HUES6 (cell line): Measurements from ENCODE around the gene EEF2.
"Not testable (repeated sequence)": the region's sequence is repeated elsewhere in the genome, so short reads cannot be mapped to it uniquely, and the experiment has no call there.

ENCODE experiments used
- H3K27ac ChIP-seq: 2 replicates; pipeline ENCODE4 v1.7.0; 2013; ENCODE audit warnings: low read depth, mild to moderate bottlenecking, low read length, inconsistent platforms
- H3K27me3 ChIP-seq: 2 replicates; pipeline ENCODE4 v1.6.1; 2013; ENCODE audit warnings: low read length; ENCODE audit not compliant: control insufficient read depth, insufficient read depth
- H3K36me3 ChIP-seq: 2 replicates; pipeline ENCODE4 v1.6.1; 2013; ENCODE audit warnings: low read length; ENCODE audit not compliant: control insufficient read depth, insufficient read depth
- H3K4me1 ChIP-seq: 2 replicates; pipeline ENCODE4 v1.6.1; 2013; ENCODE audit warnings: low read length; ENCODE audit not compliant: control insufficient read depth, insufficient read depth
- H3K4me3 ChIP-seq: 2 replicates; pipeline ENCODE4 v1.5.1; 2013; ENCODE audit warnings: low read depth, low read length
- H3K9ac ChIP-seq: one replicate; pipeline ENCODE4 v1.6.1; 2013; ENCODE audit warnings: mild to moderate bottlenecking, low read length
- H3K9me3 ChIP-seq: 2 replicates; pipeline ENCODE4 v1.6.1; 2013; ENCODE audit warnings: low read depth, low read length; ENCODE audit not compliant: control insufficient read depth, insufficient read depth

EEF2 gene

GRCh38 chr19:4013886-4014540 is 28.8 kb upstream of the EEF2 start:
- Histone ChIP-seq H3K27ac (0 out of 2 replicates have a peak overlapping the region, but pooled peaks have one; percentile 8), H3K9ac (peak overlapping the region; percentile 15), H3K4me1 (peaks cover 19% of the 10 kb centered on the region; the same call in 1 of the 2 replicates), H3K4me3 (no peak overlapping the region), H3K9me3 (no peaks in the 10 kb centered on the region), H3K27me3 (no peaks in the 10 kb centered on the region), H3K36me3 (peaks cover 60% of the 10 kb centered on the region)

GRCh38 chr19:4012975-4013634 is 27.8 kb upstream of the EEF2 start:
- no peak overlapping the region for H3K27ac ChIP-seq
- no peaks in the 10 kb centered on the region for H3K27me3 ChIP-seq
- peaks cover 22% of the 10 kb centered on the region for H3K4me1 ChIP-seq
- no peak overlapping the region for H3K4me3 ChIP-seq
- no peaks in the 10 kb centered on the region for H3K9me3 ChIP-seq
- H3K9ac ChIP-seq = no peak overlapping the region
- H3K36me3 ChIP-seq = peaks cover 55% of the 10 kb centered on the region

- Histone ChIP-seq H3K4me1 (peaks cover 22% of the 10 kb centered on the region), H3K4me3 (no peak overlapping the region), H3K36me3 (peaks cover 50% of the 10 kb centered on the region), H3K9me3 (no peaks in the 10 kb centered on the region), H3K9ac (no peak overlapping the region), H3K27ac (no peak overlapping the region), H3K27me3 (no peaks in the 10 kb centered on the region)
Measured at GRCh38 chr19:4012092-4012974, 27.1 kb upstream of the EEF2 start.

- H3K27ac ChIP-seq, H3K9me3 ChIP-seq, H3K4me3 ChIP-seq, H3K27me3 ChIP-seq, H3K9ac ChIP-seq: not testable (repeated sequence)
- H3K4me1 ChIP-seq = peaks cover 22% of the 10 kb centered on the region
- H3K36me3 ChIP-seq = peaks cover 47% of the 10 kb centered on the region
Measured at GRCh38 chr19:4011430-4011829, 26.2 kb upstream of the EEF2 start.

GRCh38 chr19:4010808-4011110 is 25.5 kb upstream of the EEF2 start:
- Histone ChIP-seq H3K4me1 (peaks cover 22% of the 10 kb centered on the region), H3K9ac (no peak overlapping the region), H3K27ac (no peak overlapping the region), H3K4me3 (no peak overlapping the region), H3K9me3 (no peaks in the 10 kb centered on the region), H3K27me3 (no peaks in the 10 kb centered on the region), H3K36me3 (peaks cover 41% of the 10 kb centered on the region)

- Histone ChIP-seq H3K4me1 (peaks cover 22% of the 10 kb centered on the region), H3K27me3 (no peaks in the 10 kb centered on the region), H3K4me3 (no peak overlapping the region), H3K27ac (no peak overlapping the region), H3K36me3 (peaks cover 36% of the 10 kb centered on the region), H3K9me3 (no peaks in the 10 kb centered on the region), H3K9ac (no peak overlapping the region)
Measured at GRCh38 chr19:4009990-4010807, 24.9 kb upstream of the EEF2 start.

GRCh38 chr19:4007836-4008539 is 22.7 kb upstream of the EEF2 start:
- H3K4me1 ChIP-seq = peaks cover 11% of the 10 kb centered on the region
- peak overlapping the region; percentile 43 for H3K9ac ChIP-seq
- peaks cover 19% of the 10 kb centered on the region for H3K36me3 ChIP-seq
- no peaks in the 10 kb centered on the region for H3K27me3 ChIP-seq
- H3K4me3 ChIP-seq = peak overlapping the region; percentile 89
- no peaks in the 10 kb centered on the region for H3K9me3 ChIP-seq
- peak overlapping the region; percentile 52; the same call in 1 of the 2 replicates for H3K27ac ChIP-seq

GRCh38 chr19:4007021-4007835 is 22.0 kb upstream of the EEF2 start, which contains the start of gene PIAS4:
TSS of gene PIAS4 (plus strand) at chr19:4007736. CDS start at chr19:4007761, 25 bp downstream.
- Histone ChIP-seq H3K4me3 (peak within 1 kb of the TSS; percentile 93), H3K4me1 (peaks cover 11% of the 10 kb centered on the region), H3K27me3 (no peaks in the 10 kb centered on the region), H3K27ac (peak within 1 kb of the TSS; percentile 82; the same call in 1 of the 2 replicates), H3K9me3 (no peaks in the 10 kb centered on the region), H3K36me3 (peaks cover 14% of the 10 kb centered on the region; the same call in 1 of the 2 replicates), H3K9ac (peak within 1 kb of the TSS; percentile 80)

GRCh38 chr19:4005436-4005835 is 20.2 kb upstream of the EEF2 start:
- H3K9ac ChIP-seq, H3K9me3 ChIP-seq, H3K27ac ChIP-seq, H3K4me3 ChIP-seq, H3K36me3 ChIP-seq, H3K27me3 ChIP-seq: not testable (repeated sequence)
- peaks cover 11% of the 10 kb centered on the region for H3K4me1 ChIP-seq
